Putamen (tissue), 1 donor: ENCODE data around the gene TAAR2.
"Not testable (repeated sequence)": the region's sequence is repeated elsewhere in the genome, so short reads cannot be mapped to it uniquely, and the experiment has no call there.

Experiments used
- DNase-seq: peaks from one replicate; pipeline ENCODE4 v3.0.0-alpha.2; 2016; ENCODE audit warnings: low spot score

The TAAR2 gene

GRCh38 chr6:132624175-132624574 lies at the start of gene TAAR2:
Gene TAAR2 (minus strand): TSS chr6:132624275. CDS start chr6:132624275, 0 bp downstream.
- DNase-seq = no peak

DNA sequence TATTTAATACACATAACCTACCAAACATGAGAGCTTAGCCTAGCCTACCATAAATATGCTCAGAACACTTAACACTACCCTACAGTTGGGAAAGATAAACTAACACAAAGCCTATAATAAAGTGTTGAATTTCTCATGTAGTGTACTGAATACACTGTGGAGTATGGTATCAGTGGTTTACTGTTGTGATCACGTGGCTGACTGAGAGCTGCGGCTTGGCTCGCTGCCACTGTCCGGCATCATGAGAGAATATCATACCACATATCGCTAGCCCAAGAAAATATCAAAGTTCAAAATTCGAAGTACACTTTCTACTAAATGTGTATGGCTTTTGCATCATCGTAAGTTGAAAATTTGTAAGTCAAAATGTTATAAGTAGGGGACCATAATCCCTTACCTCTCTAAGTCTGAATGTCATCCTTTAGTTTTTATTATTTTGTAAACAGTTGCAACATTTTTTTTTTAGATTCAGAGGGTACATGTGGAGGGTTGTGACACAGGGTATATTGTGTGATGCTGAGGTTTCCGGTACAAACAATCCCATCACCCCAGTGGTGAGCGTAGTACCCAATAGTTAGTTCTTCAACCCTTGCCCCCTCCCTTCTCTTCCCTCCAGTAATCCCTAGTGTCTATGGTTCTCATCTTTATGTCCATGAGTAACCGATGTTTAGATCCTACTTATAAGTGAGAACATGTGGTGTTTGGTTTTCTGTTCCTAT lies 49.5 kb upstream of the TAAR2 start:
- DNase-seq = no peak

- DNase-seq = no peak
Observed at GRCh38 chr6:132671295-132671694, 47.2 kb upstream of the TAAR2 start.

GRCh38 chr6:132669690-132670291 lies 45.7 kb upstream of the TAAR2 start:
- peak; percentile 18 for DNase-seq

DNA sequence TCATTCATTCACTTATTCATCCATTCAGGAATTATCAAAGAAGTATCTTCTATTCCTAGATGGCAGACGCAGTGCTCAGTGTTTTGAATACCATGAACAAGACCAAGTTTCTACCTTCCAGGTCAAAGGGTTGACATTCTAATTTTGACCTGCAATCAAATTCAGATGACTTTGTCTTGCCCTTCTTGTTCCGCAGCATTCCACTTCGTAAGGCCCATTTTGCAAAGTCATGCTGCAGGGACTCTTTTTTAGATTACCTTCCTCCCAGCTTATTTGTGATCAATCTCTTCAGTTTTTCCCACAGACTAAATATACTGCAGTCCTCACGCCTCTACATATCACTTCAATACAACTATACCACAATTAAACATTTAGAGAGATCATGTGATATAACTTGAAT lies 42.0 kb upstream of the TAAR2 start:
- DNase-seq = no peak

- no peak for DNase-seq
Observed at GRCh38 chr6:132664309-132665034, 40.4 kb upstream of the TAAR2 start.

DNA sequence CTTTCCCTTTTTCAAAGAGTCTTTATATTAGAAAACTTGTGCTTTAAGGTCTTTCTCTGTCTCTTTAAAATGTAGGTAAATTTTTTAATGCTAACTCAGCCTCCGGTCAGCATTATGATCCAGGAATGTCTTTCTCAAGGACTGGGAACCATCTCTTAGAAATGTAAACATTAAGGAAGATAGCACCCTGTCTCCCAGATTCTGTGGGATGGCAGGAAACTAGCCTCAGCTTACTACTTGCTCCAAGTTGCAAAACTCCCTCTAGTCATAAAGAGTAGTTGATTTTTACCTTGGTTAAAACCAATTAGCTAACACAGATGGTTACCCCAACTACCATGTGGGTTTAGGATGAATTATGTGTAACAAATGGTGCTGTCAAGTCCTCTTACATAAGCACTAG lies 39.6 kb upstream of the TAAR2 start:
- DNase-seq = no peak

GRCh38 chr6:132661906-132662305 lies 37.8 kb upstream of the TAAR2 start:
- DNase-seq = no peak

DNA sequence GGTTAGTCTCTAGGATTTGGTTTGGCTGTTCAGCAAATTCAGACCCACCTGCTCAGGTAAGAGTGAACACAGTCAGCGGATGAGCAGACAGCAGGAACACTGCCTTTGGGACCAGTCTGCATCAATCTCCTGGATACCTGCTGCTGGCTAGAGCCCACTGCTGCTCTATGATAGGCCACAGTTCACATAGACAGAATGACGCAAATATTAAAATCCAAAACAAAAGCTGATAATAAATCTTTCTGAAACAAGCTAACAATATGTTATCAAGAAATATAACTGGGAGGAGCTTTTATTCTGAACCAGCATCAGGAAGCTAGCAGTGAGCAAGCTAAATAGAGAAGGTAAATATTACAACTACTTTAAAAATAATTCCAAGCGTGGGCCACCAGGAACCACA lies 35.0 kb upstream of the TAAR2 start, which contains the start of gene TAAR1:
TAAR1 (minus strand) TSS at position 101 of the 400 bp plus-strand sequence. CDS start 13,179 bp downstream, outside the sequence.
- DNase-seq = no peak

DNA sequence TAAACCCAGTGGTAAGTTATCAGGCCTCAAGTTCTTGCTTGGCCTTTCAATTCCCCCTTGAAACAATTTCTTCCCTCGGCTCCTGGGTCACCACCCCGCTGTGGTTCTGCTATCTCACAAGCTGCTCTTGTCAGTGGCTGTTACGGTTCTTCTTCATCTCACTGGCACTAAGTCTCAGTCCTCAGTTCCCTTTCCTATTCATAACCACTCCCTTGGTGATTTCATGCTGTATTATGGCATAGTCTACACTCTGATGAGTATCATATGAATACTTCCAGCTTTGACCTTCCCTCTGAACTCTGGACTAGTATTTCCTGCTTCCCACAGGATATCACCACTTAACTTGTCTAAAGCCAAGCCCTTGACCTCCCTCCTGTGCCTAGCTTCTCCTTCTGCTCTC lies 27.0 kb upstream of the TAAR2 start:
- DNase-seq = no peak

- DNase-seq = no peak
Observed at GRCh38 chr6:132650429-132650828, 26.4 kb upstream of the TAAR2 start.

DNA sequence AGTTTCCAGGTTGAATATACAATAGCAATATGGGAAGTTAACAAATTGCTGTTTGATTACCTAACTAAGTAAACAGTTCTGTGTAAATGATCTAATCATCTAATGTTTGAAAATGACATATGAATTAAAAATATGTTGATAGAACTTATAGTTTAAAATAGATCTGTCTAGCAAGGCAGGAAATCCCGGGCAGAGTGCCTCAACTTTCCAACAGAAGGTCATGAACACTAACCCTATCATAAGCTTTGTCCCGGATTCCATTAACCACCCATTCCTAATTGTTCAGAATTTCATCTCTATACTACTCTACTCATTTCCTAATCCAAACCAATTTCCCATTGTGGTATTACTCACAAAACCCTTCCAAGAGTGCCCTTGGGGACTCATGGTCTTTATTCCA lies 24.8 kb upstream of the TAAR2 start:
- DNase-seq = no peak

GRCh38 chr6:132648356-132648755 lies 24.3 kb upstream of the TAAR2 start:
- DNase-seq = no peak

- DNase-seq = no peak
Observed at GRCh38 chr6:132643547-132643946, 19.5 kb upstream of the TAAR2 start.

DNA sequence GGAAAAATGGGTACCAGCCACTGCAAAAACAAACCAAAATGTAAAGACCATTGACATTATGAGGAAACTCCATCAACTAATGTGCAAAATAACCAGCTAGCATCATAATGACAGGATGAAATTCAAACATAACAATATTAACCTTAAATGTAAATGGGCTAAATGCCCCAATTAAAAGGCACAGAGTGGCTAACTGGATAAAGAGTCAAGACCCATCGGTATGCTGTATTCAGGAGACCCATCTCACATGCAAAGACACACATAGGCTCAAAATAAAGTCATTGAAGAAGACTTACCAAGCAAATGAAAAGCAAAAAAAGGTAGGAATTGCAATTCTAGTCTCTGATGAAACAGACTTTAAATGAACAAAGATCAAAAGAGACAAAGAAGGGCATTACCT lies 13.1 kb upstream of the TAAR2 start:
- not testable (repeated sequence) for DNase-seq

- DNase-seq = not testable (repeated sequence)
Observed at GRCh38 chr6:132635906-132636305, 11.8 kb upstream of the TAAR2 start.

DNA sequence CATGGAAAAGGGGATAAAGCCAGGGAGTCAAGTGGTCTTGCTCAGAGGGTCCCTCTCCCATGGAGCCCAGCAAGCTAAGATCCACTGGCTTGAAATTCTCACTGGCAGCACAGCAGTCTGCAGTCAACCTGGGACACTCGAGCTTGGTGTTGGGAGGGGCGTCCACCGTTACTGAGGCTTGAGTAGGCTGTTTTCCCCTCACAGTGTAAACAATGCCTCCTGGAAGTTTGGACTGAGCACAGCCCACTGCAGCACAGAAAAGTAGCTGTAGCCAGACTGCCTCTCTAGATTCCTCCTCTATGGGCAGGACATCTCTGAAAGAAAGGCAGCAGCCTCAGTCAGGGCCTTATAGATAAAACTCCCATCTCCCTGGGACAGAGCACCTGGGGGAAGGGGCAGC lies 11.2 kb upstream of the TAAR2 start:
- not testable (repeated sequence) for DNase-seq

- no peak for DNase-seq
Observed at GRCh38 chr6:132634796-132635195, 10.7 kb upstream of the TAAR2 start.

DNA sequence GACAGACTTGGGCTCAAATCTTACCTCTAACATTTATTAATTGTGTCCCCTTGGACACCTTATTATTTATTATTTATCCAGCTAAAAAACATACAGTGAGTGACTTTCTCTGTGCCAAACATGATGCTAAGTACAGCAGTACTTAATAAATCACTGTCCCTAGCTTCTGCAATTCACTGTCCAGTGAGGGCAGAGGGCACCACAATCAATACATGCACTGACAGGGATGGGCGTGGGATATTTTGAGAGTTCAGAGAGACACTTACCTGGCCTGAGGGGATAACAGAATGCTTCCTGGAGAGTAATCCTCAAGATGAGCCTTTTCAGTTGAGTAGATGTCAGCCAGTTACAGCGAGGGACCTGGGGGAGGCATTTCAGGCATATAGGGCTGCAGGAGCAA lies 9.3 kb upstream of the TAAR2 start:
- no peak for DNase-seq

- DNase-seq = no peak
Observed at GRCh38 chr6:132623106-132623845, 799 bp downstream of the TAAR2 start.

- no peak for DNase-seq
Observed at GRCh38 chr6:132616677-132617076, 7.4 kb downstream of the TAAR2 start.

- DNase-seq = no peak
Observed at GRCh38 chr6:132614554-132614953, 9.5 kb downstream of the TAAR2 start.
